Measurements from ENCODE around the gene PHF21B. TPM values are rescaled to one million over a fixed set of nuclear protein-coding genes. Genes with fewer than 3 reads are reported as not detected.

The PHF21B gene
- polyA plus RNA-seq, 3 donors = 4.5 to 9.3 (median 8.5) TPM

- DNase-seq = no peak
Measured at GRCh38 chr22:45019861-45020655, 10.3 kb upstream of the PHF21B start.

- DNase-seq = no peak
Measured at GRCh38 chr22:45014654-45015053, 4.8 kb upstream of the PHF21B start.

- no peak for DNase-seq
Measured at GRCh38 chr22:45013138-45013537, 3.3 kb upstream of the PHF21B start.

GRCh38 chr22:45010532-45010900, 711 bp upstream of the PHF21B start:
- no peak for DNase-seq

- no peak for DNase-seq
Measured at GRCh38 chr22:45008751-45009605, 827 bp downstream of the PHF21B start.

GRCh38 chr22:45008186-45008681, 1.6 kb downstream of the PHF21B start:
- no peak for DNase-seq

- DNase-seq = no peak
Measured at GRCh38 chr22:45007391-45008185, 2.2 kb downstream of the PHF21B start.

GRCh38 chr22:45006964-45007390, 2.8 kb downstream of the PHF21B start:
- DNase-seq = no peak

- DNase-seq = no peak
Measured at GRCh38 chr22:45006111-45006963, 3.5 kb downstream of the PHF21B start.

- no peak for DNase-seq
Measured at GRCh38 chr22:45001653-45002052, 8.2 kb downstream of the PHF21B start.

- no peak for DNase-seq
Measured at GRCh38 chr22:45000330-45000729, 9.5 kb downstream of the PHF21B start.

- DNase-seq = no peak
Measured at GRCh38 chr22:44999687-45000086, 10.1 kb downstream of the PHF21B start.

GRCh38 chr22:44999231-44999630, 10.6 kb downstream of the PHF21B start:
- DNase-seq = no peak

GRCh38 chr22:44998296-44998695, 11.5 kb downstream of the PHF21B start:
- no peak for DNase-seq

- no peak for DNase-seq
Measured at GRCh38 chr22:44997060-44997459, 12.7 kb downstream of the PHF21B start.

- no peak for DNase-seq
Measured at GRCh38 chr22:44996648-44997047, 13.2 kb downstream of the PHF21B start.

- DNase-seq = no peak
Measured at GRCh38 chr22:44996120-44996519, 13.7 kb downstream of the PHF21B start.

GRCh38 chr22:44995715-44996114, 14.1 kb downstream of the PHF21B start:
- no peak for DNase-seq

GRCh38 chr22:44995105-44995514, 14.7 kb downstream of the PHF21B start:
- DNase-seq = no peak

- DNase-seq = no peak
Measured at GRCh38 chr22:44994399-44995104, 15.3 kb downstream of the PHF21B start.

Data from renal pelvis (tissue), 4 donors.